GM19468 (cell line): Measurements from ENCODE around the gene SNRPA1.

ENCODE experiments used
- ATAC-seq: cut with Tn5 transposase; IDR thresholded peaks from one replicate; pipeline ENCODE4 v1.9.1; 2021; ENCODE audit warnings: mild to moderate bottlenecking, moderate library complexity, moderate number of reproducible peaks; ENCODE audit not compliant: unreplicated experiment; ENCODE audit errors: extremely low read depth

SNRPA1 gene

DNA sequence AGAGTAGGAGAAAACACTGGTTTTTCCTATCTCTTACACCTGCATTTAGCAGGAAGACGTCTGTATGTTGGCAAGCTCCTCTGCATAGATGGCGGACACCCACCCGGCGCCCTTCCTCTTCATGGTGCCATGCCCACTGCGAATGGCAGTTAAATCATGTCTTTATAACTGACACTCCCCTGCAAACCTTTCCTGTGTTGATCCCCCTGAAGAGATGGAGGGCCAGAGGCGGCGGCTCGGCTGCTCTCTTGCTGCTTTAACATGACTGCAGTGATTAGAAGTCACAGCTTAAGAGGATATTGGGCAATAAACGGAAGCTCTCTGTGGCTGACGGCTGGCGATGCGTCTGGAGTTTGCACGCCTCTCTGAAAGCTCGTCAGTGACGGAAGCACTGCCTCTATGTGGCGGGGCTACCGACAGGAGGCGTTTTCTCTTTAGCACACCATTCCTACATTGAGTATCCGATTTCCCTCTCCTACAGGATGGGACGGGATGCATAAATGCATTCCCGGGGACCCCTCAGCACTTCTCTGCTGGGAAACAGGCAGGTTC is 25.5 kb upstream of the SNRPA1 start:
- peak; percentile 58 for ATAC-seq

DNA sequence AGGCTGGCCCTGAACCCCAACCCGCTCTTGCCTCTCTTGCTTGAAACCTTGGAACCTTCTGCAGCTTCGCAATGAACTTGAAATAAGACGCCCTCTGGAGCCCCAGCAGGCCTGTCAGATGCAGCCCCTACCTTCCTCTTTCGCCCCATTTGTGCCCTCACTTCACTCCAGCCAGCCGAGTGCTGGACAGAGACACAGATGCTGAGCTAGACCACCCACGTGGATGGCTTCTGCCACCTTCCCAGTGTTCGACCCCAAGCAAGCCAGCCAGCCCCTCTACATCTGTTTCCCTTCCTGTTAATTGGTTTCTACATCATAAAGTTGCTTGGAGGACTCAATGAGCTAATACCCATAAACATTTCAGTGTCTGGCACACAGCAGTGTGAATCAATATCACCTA is 23.8 kb upstream of the SNRPA1 start:
- ATAC-seq: no peak

DNA sequence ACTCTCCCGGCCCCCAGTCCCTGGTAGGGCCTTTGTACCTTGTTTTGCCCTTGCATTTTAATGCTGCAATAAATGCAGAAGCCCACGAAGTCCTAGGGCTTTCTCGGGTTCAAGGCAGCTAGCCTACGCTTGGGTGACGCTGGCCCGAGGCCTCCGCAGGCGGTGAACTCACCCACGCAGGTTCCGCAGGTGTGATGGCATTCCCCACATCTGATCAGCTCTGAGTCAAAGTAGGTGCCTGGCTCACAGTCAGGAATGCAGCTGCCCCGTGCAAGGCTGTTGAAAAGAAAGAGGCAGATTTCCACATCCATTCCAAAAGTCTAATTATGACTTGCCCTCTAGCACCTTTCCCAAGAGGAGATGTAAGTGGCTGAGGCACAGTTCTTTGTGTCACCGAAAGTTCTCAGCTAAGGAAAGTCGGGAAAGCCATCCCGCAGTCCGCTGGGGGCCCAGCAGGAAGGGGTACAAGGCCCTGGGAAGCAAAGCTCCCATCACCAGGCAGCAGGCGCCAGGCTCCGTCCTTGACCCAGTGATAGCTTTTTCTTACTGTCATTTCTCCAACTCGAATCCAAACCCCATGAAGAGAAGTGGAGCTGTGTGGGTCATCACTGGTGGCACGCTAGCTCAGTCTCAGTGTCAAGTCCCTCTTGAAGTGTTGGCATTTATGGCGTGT is 23.2 kb upstream of the SNRPA1 start:
- no peak for ATAC-seq

DNA sequence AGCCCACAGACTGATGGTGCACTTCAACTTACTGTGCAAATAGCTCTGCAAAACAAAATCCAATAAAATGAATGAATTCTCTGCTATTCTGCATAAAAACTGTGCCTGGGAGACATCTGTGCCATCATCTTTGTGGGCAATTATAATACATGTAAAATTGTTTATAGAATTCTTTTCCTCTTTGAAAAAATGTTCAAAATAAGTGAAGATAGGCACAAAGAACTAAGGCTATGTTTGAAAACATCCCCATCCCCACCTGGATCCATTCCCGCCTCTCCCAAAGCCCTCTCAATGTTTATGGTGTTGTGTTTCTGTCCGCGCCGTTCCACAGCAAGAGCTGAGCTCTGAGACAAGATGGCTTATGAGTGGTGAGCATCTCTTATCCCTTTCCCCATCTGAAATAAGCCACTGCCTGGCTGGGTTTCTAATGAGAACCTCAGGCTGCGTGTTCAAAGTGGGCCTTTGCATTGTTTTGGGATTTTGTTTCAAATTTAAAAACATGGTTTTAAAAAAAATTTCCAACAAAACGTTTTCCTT is 22.4 kb upstream of the SNRPA1 start:
- no peak for ATAC-seq

DNA sequence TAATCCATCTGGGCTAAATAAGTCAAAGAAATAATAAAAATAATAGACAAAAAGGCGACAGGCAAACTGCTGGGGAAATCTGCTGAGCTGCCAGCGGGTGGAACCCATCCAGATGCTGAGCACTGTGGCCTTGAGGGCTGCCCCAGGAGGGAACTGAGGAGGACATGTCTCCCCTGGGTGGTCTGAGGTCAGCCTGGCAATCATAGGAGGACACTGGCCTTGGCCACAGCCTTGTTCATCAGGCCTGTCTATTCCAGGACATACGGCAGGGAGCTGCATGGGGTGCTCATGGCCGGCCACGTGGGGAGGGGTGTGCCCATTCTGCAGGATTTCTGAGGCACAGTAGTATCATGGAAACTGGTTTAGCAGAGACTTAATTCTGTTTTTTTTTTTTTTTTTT is 21.5 kb upstream of the SNRPA1 start:
- ATAC-seq: no peak

DNA sequence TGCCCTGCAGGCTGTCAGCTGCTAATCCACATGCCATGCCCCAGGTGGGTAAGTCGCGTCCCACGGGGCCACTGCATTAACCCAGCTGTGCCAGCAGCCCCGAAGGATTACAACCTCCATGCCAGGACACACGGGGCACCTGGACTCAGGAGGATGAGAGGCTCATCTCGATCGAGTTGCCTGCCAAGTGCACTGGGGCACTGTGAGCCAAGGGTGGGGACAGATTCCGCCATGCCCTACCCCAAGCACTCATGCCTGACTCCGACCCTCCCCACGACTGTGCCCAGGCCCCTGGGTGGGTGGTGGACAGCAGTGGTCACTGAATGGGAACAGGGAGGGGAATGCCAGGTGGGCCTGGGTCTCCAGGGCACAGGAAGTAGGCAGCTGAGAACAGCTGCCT is 20.7 kb upstream of the SNRPA1 start:
- no peak for ATAC-seq

DNA sequence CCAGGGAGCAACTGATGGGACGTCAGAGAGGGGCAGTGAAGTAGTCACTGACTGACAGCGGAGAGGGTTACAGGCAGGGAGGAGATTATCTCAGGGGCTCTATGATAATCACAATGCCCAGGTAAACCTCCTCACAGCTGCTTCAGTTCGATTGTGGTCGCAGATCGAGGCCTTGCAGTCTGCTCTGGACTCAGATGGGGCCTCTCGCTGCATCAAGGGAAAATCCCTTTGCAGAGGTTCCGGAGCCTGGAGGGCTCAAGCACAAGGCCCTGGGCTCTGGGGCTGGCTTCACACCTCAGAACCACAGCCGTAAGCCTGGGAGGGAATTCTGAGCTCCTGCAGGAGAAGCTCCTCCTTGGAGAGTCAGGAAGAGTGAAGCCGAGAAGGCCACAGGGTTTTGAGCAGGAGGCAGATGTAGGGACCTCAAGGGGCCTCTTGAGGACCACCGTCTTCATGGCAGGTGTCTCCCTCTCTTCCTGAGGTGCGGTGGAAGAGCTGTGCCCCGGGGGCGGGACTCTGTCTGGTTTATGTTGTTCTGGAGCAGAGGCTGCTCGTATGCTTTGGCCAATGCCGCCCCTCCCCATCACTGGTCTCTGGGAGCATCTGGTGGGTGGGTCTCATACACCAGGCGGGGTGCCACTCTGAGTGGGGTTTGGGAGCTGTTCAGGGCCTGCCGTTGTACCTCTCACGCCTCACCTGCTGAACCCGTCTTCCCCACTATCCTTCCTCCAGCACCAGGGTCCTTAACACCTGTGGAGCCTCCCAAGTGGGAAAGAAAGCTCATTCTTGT is 19.5 kb upstream of the SNRPA1 start:
- ATAC-seq: no peak

DNA sequence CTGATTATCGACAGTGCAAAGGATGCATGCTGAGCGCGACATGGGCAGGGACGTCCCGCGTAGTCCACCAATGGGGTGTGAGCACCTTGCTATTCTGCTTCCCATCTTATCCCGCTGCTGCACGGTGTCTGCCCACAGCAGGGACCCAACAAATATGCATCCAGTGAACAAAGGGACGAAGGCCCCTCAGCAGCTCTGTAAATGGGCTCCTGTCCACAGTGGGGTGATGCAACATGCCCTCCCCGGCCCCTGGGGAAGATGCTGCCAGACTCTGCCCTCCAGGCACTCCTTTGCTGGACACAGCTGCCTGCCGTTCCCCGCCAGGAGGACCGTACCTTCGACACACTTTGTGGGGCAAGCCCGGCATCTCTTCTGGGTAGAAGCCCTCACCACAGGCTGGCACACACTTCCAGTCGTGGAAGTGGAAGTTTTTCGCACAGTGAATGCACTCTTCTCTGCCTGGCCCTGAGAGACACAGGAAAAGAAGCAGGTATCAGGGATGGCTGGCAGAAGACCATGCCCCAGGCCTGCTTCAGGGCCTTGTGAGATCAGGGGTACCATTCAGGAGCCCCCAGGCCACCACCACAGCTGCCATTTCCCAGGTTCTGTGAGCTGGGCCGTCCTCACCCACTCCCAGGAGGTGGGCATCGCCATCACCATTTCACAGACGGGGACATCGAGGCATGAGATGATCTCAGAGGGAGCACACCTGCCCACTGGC is 18.2 kb upstream of the SNRPA1 start:
- no peak for ATAC-seq

DNA sequence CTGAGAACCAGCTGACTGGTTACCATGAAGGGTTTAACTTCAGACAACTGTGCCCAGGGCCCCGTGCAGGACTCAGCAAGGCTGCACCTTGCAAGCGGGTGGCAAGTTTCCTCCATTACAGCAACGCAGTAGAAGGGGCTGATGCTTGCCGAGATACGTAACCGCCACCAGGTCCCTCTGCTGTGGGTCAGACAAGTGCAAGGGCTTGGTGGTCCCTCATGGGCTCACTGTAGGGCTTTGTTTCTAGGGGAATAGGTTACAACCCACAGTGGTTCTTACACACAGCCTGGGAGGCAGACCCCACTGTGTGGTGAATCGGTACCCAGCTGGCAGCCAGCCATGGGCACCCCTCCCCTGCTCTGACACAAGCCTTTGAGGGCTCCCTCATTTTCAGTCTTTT is 15.5 kb upstream of the SNRPA1 start:
- ATAC-seq: no peak

DNA sequence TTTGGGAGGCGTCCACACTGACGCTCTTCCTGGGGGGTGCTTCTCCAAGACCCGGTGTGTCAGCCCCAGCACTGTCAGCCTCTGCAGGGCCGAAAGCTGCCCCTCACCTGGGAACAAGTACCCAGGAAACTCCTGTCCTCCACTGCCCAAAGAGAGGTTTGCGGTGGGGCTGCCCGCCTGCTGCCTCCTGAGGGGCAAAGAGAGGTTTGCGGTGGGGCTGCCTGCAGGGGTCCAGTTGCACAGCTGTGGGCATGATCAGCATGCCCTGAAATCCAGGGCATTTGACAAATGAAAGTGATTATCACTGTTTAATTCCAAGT is 15.1 kb upstream of the SNRPA1 start:
- no peak for ATAC-seq

DNA sequence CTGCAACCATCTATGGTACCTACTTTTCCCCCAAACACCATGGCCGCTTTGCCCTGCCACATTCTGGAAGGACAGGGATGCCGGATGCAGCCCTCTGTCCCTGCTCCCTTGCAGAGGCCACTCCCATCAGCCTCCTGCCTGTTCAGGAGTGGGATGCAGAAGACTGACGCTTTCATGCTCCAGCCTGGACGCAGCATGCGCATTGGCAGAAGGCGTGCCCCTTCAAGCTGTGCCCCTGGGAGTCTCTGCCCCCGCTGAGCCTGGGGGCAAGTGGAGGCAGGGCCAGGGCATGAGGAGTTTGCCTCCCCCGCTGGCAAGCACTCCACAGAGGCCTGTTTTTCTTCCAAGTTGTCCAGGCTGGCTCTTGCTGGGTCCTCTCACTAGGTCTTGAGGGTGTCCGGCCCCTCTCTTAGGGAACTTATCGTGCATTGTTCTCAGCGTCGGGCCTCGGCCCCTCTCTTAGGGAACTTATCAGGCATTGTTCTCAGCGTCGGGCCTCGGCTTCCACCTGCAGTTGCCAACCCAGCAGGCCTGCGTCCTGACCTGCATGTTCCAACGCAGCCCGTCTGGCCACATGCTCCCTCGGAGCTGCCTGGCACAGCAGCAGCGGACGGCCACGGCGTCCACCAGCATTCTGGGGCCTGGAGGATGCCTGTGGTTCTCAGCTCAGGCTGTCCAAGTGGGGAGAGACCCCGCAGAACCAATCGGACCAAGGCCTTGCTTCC is 14.6 kb upstream of the SNRPA1 start:
- no peak for ATAC-seq

DNA sequence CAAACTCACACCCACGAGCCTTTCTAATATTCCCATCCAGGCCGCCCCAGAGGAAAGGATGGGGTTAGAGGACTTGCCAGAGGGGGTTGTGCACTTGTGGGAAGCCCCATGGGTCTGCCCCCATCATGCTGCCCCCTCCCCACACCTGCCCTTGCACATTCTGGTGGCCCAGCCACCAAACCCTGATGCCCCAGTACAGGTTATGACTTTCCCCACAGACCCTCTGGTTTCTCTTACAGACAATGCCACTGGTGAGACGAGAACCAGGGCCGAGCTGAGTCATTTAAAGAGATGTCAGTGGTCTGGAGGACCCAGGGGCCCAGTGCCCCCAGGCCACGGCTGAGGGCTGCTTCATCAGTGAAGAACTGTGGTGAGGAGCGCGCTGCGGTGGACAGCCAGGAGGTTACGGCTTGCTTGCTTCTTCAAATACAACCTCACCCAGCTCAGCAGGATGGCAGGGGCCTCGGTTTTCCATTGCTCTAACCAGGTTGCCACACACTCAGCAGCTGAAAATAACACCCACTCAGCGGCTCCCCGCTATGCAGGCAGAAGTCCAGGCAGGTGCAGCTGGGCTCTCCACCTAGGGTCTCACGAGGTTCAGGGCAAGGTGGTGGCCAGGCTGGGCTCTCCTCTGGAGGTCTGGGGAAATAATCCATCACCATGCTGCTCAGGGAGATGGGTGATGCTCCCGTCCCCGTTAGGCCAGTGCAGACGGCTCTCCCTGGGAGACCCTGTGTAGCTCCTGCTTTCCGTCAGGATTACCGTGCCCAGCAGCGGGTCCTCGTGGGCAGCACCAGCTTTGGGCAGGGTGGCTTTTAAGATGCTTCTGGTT is 13.8 kb upstream of the SNRPA1 start:
- ATAC-seq: no peak

DNA sequence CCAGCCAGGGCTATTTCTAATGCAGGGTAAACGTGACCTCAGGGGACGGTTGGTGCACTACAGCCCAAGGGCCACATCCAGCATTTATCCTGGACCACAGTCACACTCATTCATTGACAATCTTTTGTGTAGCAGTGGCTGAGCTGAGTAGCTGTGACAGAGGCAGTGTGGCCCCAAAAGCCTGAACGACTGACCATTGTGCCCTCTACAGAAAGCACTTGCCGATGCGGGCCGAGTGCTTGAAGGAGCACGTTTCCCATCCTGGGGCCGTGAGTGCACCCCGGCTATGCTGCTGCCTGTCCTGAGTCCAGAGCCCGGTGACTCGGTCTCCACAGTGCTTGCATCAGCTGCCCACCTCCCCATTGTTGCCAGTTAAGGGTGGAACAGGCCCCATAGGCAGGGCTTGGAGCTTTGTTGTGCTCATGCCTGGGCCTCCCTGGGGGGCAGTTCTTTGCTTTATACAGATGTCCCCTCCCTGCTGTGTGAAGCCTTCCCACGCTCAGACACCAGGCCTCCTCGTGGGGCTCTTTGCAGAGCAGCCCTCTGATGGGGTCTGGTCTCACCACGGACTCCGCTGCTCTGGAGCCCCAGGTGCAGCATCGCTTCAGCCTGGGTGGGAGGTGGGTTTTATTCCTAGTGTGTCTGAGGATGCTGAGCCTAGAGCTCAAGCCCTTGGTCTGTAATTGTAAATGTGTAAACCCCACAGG is 13.0 kb upstream of the SNRPA1 start:
- ATAC-seq: no peak

DNA sequence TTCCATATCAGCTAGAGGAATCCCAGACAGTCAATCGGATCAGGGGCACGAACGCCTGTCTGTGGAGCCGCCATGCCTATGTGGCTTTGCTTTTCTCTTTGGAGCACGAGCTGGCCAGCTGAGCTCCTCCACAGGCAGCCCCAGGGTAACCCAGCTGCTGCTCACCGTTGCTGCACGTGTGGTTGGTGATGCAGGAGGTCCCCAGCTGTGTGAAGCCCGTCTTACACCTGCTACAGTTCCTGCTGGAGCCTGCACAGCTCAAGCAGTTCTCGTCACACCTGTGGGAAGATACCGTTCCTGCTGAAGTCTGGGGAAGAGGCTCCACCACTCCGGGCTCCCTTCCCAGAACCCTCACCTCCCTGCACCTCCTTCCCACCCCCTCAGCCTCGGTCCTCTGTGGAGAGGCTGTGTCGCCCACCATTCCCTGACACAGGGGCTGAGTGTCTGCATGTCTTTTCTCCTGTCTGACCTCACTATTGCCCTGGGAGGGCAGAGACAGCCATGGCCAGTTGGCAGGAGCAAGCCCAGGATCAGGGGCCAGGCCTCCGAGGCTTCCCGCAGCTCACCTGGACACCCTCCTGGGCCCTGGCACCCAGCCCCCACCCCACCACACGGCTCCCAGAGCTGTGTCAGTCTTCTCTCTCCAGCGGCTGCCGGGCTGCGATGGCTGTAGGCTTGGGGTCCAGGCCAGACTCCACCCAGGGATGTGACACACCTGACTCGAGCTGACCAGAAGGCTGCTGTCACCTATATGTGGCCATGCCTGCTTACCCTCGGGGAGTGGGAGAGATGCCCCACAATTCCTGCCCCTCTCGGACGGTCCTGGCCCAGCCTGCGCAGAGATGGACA is 12.2 kb upstream of the SNRPA1 start:
- ATAC-seq: no peak

DNA sequence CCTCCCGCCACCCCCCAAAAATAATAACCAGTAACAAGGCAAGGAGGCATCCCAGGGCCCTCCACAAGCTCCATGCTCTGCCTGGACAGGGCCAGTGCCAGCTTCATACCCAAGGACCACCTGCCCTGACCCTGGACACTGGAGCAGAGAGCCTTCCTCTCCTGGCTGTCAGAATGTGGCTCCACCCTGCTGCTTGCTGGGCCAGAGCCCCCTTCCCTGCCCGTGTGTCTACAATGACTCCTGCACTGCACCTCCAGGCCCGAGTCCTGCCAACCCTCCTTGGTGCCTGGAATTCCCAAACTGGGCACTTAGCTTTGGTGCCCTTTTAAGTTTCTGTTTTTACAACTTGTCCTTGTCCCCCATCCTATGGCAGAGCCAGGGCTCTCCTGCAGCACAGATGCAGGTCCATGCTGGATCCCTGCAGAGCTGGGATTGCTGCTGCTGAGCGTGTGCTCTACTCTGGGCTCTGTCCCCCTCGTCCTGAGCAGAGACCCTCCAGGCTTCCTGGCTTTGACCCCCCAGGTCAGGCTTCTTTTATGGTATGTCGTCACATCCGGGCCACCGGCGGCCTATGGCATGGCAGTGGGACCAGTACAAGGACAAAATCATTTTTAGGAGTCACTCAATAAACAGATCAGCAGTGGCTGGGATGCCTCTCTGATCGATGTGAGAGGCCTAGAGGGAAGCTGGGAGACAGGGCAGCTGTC is 11.4 kb upstream of the SNRPA1 start:
- ATAC-seq: no peak

DNA sequence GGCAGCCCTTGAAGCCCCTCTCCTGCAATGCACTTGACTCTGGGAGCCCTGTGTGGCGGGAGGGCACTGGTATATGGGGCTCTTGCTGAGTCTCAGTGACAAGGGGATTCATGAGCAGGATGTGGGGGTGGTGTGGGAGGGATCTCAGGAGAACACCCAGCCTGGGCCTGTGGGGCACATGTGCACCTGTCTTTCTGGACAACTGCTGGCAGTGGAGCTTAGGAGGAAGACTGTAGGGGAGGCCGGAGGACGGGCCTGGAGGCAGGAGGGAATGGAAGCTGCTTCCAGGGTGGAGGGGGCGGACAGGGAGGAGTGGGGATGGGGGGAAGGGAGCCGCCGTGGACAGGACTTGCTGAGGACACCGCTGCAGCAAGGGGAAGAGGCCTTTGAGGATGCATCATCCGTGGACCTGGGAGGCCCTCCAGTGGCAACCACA is 10.8 kb upstream of the SNRPA1 start:
- ATAC-seq: no peak

DNA sequence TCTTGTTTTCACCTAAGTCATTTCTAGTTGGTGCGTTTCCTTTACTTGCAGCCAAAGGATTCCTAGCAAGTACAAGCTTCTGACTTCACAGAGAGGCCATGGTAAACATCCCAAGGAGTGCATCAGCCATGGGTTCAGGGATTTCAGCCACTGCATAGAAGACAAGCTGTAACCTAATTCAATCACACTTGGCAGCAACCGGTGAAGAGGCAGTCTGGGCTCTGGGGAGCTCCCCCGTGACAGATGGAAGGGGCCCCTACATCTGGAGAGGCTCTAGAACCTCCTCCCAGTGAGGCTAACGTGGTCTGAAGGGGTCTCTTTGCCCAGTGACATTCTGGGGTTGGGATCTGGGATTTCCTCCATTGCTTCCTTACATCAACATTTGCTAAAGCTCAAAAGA is 8.4 kb upstream of the SNRPA1 start:
- ATAC-seq: no peak
